GM23338 (cell line): ENCODE results near the gene ARID1B. TPM values are rescaled to one million over a fixed set of nuclear protein-coding genes. Genes with fewer than 3 reads are reported as not detected.

Source experiments
- ATAC-seq: fragments of 200-7000 bp; cut with Tn5 transposase; 3 replicates; pipeline ENCODE4 v1.9.1; 2020
- DNase-seq: peaks from one replicate; pipeline ENCODE4 v3.0.0-alpha.2; 2015; ENCODE audit warnings: low spot score
- H2AFZ ChIP-seq: fragments of 200-600 bp; sonication (generic); 2 replicates; pipeline ENCODE4 v1.8.0; 2016; ENCODE audit warnings: antibody characterized with exemption, mild to moderate bottlenecking, moderate library complexity
- H3F3A ChIP-seq: fragments of 200-600 bp; sonication (generic); replicated peaks from 2 replicates; pipeline ENCODE4 v1.8.0; 2017; ENCODE audit warnings: antibody characterized with exemption, mixed run types, low read depth
- H3K27ac ChIP-seq: fragments of 200-600 bp; sonication (generic); 2 replicates; pipeline ENCODE4 v1.6.1; 2016; ENCODE audit warnings: low read depth
- H3K27me3 ChIP-seq: fragments of 200-600 bp; sonication (generic); 2 replicates; pipeline ENCODE4 v1.8.0; 2016; ENCODE audit warnings: mild to moderate bottlenecking, mixed run types, moderate library complexity; ENCODE audit not compliant: insufficient read depth
- H3K36me3 ChIP-seq: fragments of 200-600 bp; sonication (generic); 2 replicates; pipeline ENCODE4 v1.8.0; 2016; ENCODE audit warnings: mild to moderate bottlenecking; ENCODE audit not compliant: insufficient read depth
- H3K4me1 ChIP-seq: fragments of 200-600 bp; sonication (generic); 2 replicates; pipeline ENCODE4 v1.8.0; 2016; ENCODE audit warnings: mild to moderate bottlenecking, moderate library complexity; ENCODE audit not compliant: insufficient read depth
- H3K4me2 ChIP-seq: fragments of 200-600 bp; sonication (generic); 2 replicates; pipeline ENCODE4 v1.7.1; 2017; ENCODE audit warnings: mixed run types
- H3K4me3 ChIP-seq: fragments of 200-600 bp; sonication (generic); 2 replicates; pipeline ENCODE4 v1.6.1; 2016; ENCODE audit warnings: mixed run types
- H3K79me2 ChIP-seq: fragments of 200-600 bp; sonication (generic); replicated peaks from 2 replicates; pipeline ENCODE4 v1.8.0; 2017; ENCODE audit warnings: mild to moderate bottlenecking; ENCODE audit not compliant: insufficient read depth
- H3K9me2 ChIP-seq: fragments of 200-600 bp; sonication (generic); 2 replicates; pipeline ENCODE4 v1.8.0; 2017; ENCODE audit not compliant: insufficient read depth
- H4K20me1 ChIP-seq: fragments of 200-600 bp; sonication (generic); replicated peaks from 2 replicates; pipeline ENCODE4 v1.8.0; 2017; ENCODE audit warnings: mild to moderate bottlenecking; ENCODE audit not compliant: insufficient read depth
- H3K27ac Mint-ChIP-seq: 2 replicates; pipeline ENCODE4 v1.8.0; 2020; ENCODE audit warnings: inconsistent platforms, mild to moderate bottlenecking, moderate library complexity, mixed read lengths
- H3K27me3 Mint-ChIP-seq: 3 replicates; pipeline ENCODE4 v1.8.0; 2022; ENCODE audit warnings: low read depth, mild to moderate bottlenecking, moderate library complexity, mixed read lengths, inconsistent platforms; ENCODE audit not compliant: insufficient read depth, poor library complexity
- H3K36me3 Mint-ChIP-seq: 3 replicates; pipeline ENCODE4 v1.8.0; 2021; ENCODE audit warnings: low read depth, mild to moderate bottlenecking, inconsistent platforms, moderate library complexity, mixed read lengths
- H3K4me1 Mint-ChIP-seq: 3 replicates; pipeline ENCODE4 v1.8.0; 2020; ENCODE audit warnings: mild to moderate bottlenecking, inconsistent platforms, mixed read lengths
- H3K4me3 Mint-ChIP-seq: 3 replicates; pipeline ENCODE4 v1.8.0; 2021; ENCODE audit warnings: moderate library complexity, mild to moderate bottlenecking, inconsistent platforms, mixed read lengths
- H3K9me3 Mint-ChIP-seq: 3 replicates; pipeline ENCODE4 v1.8.0; 2020; ENCODE audit warnings: moderate library complexity, mild to moderate bottlenecking, inconsistent platforms, mixed read lengths
- NANOG ChIP-seq: IDR thresholded peaks from 2 replicates; pipeline ENCODE4 v1.6.1; 2016; ENCODE audit warnings: antibody characterized with exemption, borderline replicate concordance
- REST ChIP-seq: IDR thresholded peaks from one replicate; pipeline ENCODE4 v1.6.1; 2018; ENCODE audit warnings: antibody characterized with exemption; ENCODE audit not compliant: unreplicated experiment
- ZNF462 ChIP-seq: fragments of 250-450 bp; sonication (Bioruptor Pico); IDR thresholded peaks from 2 replicates; pipeline ENCODE4 v1.5.0; 2020; ENCODE audit warnings: mild to moderate bottlenecking, moderate library complexity
- polyA plus RNA-seq: library from polyadenylated mRNA; unstranded; fragments of >200 nt; fragmentation: Nextera tagmentation; extraction: Ambion mirVana; gene quantifications from 2 replicates; pipeline ENCODE4 v1.2.1, GENCODE V29; 2016
- total RNA-seq: library from RNA; depleted of rRNA; stranded (reverse); fragments of >200 nt; shearing (Covaris generic); gene quantifications from 2 replicates; pipeline ENCODE4 v1.2.3, GENCODE V29; 2014

The ARID1B gene
- total and polyA plus RNA-seq, 2 experiments from 2014 or later, result 59.3 to 72.2 TPM

DNA sequence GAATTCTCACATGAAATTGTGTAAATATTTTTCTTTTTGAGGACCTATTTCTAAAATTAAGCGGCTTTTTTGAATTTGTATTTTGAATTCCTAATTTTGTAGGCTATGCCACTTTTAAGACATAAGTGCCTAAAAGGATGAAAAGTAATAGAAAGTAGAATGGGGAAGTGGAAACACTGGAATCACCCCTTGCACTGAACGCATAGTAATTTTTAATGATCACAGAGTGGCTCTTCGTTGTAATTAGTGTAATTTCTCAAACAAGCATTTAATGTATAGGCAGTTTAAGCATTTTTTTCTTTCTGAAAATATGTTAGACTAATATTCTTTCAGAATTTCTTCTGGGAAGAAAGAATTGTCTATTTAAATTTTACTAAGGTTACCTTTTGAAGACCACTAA, 73.2 kb downstream of the ARID1B start (continued):
- TF ChIP-seq ZNF462 (CRISPR knock-in tag), result no peak

DNA sequence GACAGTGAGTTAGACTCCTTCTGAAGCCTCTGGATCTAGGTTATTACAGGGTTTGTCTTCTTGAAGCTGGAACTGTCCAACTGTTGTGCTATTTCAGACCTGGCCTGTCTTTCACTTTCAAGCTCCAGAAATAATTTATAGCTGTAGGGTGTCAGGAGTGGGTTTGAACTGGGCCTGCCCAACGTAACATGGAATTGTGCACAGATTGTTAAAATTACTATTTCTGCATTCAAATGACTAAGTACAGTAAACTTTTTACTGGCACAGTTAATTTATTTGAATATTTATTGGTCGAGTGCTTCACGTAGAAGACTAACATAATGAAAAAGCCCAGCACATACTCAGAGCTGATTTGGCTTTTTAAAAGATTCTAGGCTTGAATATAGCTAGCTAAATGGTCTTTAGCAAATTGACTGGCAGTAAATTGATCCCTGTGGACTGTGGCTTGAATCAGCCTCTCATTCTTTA, 74.3 kb downstream of the ARID1B start:
- H3K36me3 ChIP-seq, result no peaks in the 10 kb centered on the region
- peaks cover 4% of the 10 kb centered on the region; the same call in 1 of the 2 replicates for H4K20me1 ChIP-seq
- DNase-seq, result no peak
- Mint-ChIP-seq H3K9me3 (no peaks in the 10 kb centered on the region), H3K4me3 (no peak overlapping the region), H3K27me3 (peaks cover 3% of the 10 kb centered on the region), H3K27ac (peak overlapping the region; percentile 68), H3K4me1 (peaks cover 89% of the 10 kb centered on the region), H3K36me3 (no peaks in the 10 kb centered on the region; the same call in 2 of the 3 replicates)
- H3K79me2 ChIP-seq, result peaks cover 93% of the 10 kb centered on the region
- H3K27ac ChIP-seq, result peak overlapping the region; percentile 80
- no peaks in the 10 kb centered on the region for H3K9me2 ChIP-seq
- TF ChIP-seq NANOG (no peak), REST (no peak)
- H3F3A ChIP-seq, result no peaks in the 10 kb centered on the region
- no peak for ATAC-seq
- no peak overlapping the region for H3K4me3 ChIP-seq
- H3K4me1 ChIP-seq, result peaks cover 71% of the 10 kb centered on the region
- H2AFZ ChIP-seq, result no peak overlapping the region
- no peaks in the 10 kb centered on the region for H3K27me3 ChIP-seq
- H3K4me2 ChIP-seq, result peak overlapping the region; percentile 58
